Keratinocyte (primary cell): ENCODE data around the gene LRRC2. TPM values are rescaled to one million over a fixed set of nuclear protein-coding genes. Genes with fewer than 3 reads are reported as not detected.

ENCODE experiments used
- DNase-seq: peaks from one replicate; pipeline ENCODE4 v3.0.0-alpha.2; 2011; ENCODE audit warnings: low read depth, missing footprints, low spot score
- FAIRE-seq: peaks from 2 replicates; lab custom pipeline; 2011; peaks lifted over from hg19 to GRCh38; lab: Jason Lieb, UNC
- H2AFZ ChIP-seq: 2 replicates; pipeline ENCODE4 v1.6.0; 2012; ENCODE audit warnings: low read length, control low read depth, inconsistent platforms; ENCODE audit not compliant: control insufficient read depth
- H3K27ac ChIP-seq: 2 replicates; pipeline ENCODE4 v1.5.1; 2011; ENCODE audit warnings: low read length; ENCODE audit not compliant: control insufficient read depth, insufficient read depth
- H3K27me3 ChIP-seq: 3 replicates; pipeline ENCODE4 v1.6.0; 2011; ENCODE audit warnings: low read length; ENCODE audit not compliant: control insufficient read depth, insufficient read depth; ENCODE audit errors: extremely low read depth
- H3K36me3 ChIP-seq, 2 experiments: 2 replicates in 1 of 2; 3 replicates in 1 of 2; pipeline ENCODE4 v1.5.1; 2011; ENCODE audit warnings: low read length in 2 of 2, mild to moderate bottlenecking in 1 of 2; ENCODE audit not compliant: control insufficient read depth in 2 of 2, insufficient read depth in 2 of 2; ENCODE audit errors: extremely low read depth in 1 of 2
- H3K4me1 ChIP-seq: 3 replicates; pipeline ENCODE4 v1.5.1; 2011; ENCODE audit warnings: low read length; ENCODE audit not compliant: control insufficient read depth, insufficient read depth; ENCODE audit errors: extremely low read depth
- H3K4me2 ChIP-seq: 3 replicates; pipeline ENCODE4 v1.6.0; 2011; ENCODE audit warnings: low read depth, low read length; ENCODE audit not compliant: control insufficient read depth, insufficient read depth; ENCODE audit errors: extremely low read depth
- H3K4me3 ChIP-seq, 3 experiments: fragments of 200-600 bp in 1 of 3; sonication (generic) in 1 of 3; 2 replicates in 2 of 3; 3 replicates in 1 of 3; pipeline ENCODE4 v1.5.1; 2011 to 2016; ENCODE audit warnings: low read length in 3 of 3, mild to moderate bottlenecking in 3 of 3, control low read depth in 2 of 3, inconsistent platforms in 1 of 3, low read depth in 1 of 3, mixed read lengths in 1 of 3, mixed run types in 1 of 3, moderate library complexity in 1 of 3; ENCODE audit not compliant: control insufficient read depth in 2 of 3, insufficient read depth in 2 of 3; ENCODE audit errors: extremely low read depth in 1 of 3
- H3K79me2 ChIP-seq: 2 replicates; pipeline ENCODE4 v1.6.0; 2012; ENCODE audit warnings: low read length; ENCODE audit not compliant: control insufficient read depth, insufficient read depth
- H3K9ac ChIP-seq: 3 replicates; pipeline ENCODE4 v1.6.0; 2011; ENCODE audit warnings: low read length; ENCODE audit not compliant: control insufficient read depth, insufficient read depth; ENCODE audit errors: extremely low read depth
- H3K9me1 ChIP-seq: 3 replicates; pipeline ENCODE4 v1.6.0; 2011; ENCODE audit warnings: low read length; ENCODE audit not compliant: control insufficient read depth, insufficient read depth; ENCODE audit errors: extremely low read depth
- H3K9me3 ChIP-seq: 2 replicates; pipeline ENCODE4 v1.5.1; 2012; ENCODE audit warnings: low read depth, low read length; ENCODE audit not compliant: control insufficient read depth
- H4K20me1 ChIP-seq: 3 replicates; pipeline ENCODE4 v1.6.0; 2011; ENCODE audit warnings: low read length; ENCODE audit not compliant: control insufficient read depth, insufficient read depth; ENCODE audit errors: extremely low read depth
- EZH2 ChIP-seq: IDR thresholded peaks from one replicate; pipeline ENCODE4 v1.6.1; 2012; ENCODE audit warnings: inconsistent platforms, mild to moderate bottlenecking, low read length, moderate library complexity
- dilution Hi-C: fragments of 300-500 bp; cut with MboI; formaldehyde crosslinking; loops from one replicate; pipeline ENCODE4 v1.7.0; 2020; ENCODE audit warnings: low sequenced_read_pairs; ENCODE audit not compliant: extremely low pct_ligation_motif_present
- polyA plus RNA-seq, 5 experiments: library from polyadenylated mRNA; depleted of rRNA in 3 of 5; stranded (reverse) in 3 of 5; stranded (forward) in 1 of 5; unstranded in 1 of 5; fragments of >200 nt; gene quantifications; 1 replicate in 1 of 5; 2 replicates in 3 of 5; 3 replicates in 1 of 5; pipeline versions ENCODE4 v1.2.1 to v1.2.3, GENCODE V29; 2011 to 2012; ENCODE audit warnings: missing spikeins in 2 of 5, low read depth in 1 of 5, low replicate concordance in 1 of 5
- TF ChIP-seq, protein P1 (sequence below), 3 experiments: IDR thresholded peaks in 1 of 3; conservative IDR thresholded peaks in 1 of 3; optimal IDR thresholded peaks in 1 of 3; 2 replicates in 2 of 3; 3 replicates in 1 of 3; pipeline versions ENCODE3 to v1.5.1; 2011; ENCODE audit warnings: low read length in 3 of 3, mild to moderate bottlenecking in 3 of 3, moderate library complexity in 2 of 3, control low read depth in 1 of 3, inconsistent platforms in 1 of 3; ENCODE audit not compliant: insufficient read depth in 2 of 3; ENCODE audit errors: extremely low read depth in 1 of 3

LRRC2 gene
- polyA plus RNA-seq, 1 donor (not counting 4 experiments of a cell fraction or from before 2014, with no cell fraction given), result 0.51 TPM

DNA sequence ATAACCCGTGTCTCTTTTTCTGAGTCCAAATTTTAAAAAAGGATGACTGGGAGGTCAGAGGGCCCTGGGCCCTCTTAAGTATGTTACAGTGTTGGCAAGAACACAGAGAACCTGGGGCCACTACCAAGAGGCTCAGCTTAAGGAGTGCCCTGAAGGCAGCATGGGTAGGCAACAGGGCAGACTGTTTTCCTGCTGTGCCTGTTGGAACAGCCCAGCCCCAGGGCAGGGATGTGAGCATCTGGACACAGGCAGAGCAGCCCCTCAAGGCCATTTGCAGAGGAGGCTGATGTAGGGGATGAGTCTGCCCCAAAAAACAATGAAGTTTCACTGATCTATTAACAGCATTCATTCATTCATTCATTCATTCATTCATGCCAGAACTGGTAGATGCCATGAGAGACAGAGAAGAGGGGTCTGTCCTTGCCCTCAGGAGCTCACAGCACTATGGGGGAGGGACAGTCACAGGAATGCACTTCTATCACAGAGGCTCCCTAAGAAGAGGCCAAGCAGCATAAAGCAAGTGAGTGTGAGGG, 99.2 kb downstream of the LRRC2 start:
- no peak overlapping the region for H3K27ac ChIP-seq
- dilution Hi-C loops, result no loop called here
- no peaks in the 10 kb centered on the region for H4K20me1 ChIP-seq
- H3K9ac ChIP-seq, result no peak overlapping the region
- no peaks in the 10 kb centered on the region for H3K36me3 ChIP-seq
- TF ChIP-seq EZH2, result no peak
- TF ChIP-seq, protein P1, sequence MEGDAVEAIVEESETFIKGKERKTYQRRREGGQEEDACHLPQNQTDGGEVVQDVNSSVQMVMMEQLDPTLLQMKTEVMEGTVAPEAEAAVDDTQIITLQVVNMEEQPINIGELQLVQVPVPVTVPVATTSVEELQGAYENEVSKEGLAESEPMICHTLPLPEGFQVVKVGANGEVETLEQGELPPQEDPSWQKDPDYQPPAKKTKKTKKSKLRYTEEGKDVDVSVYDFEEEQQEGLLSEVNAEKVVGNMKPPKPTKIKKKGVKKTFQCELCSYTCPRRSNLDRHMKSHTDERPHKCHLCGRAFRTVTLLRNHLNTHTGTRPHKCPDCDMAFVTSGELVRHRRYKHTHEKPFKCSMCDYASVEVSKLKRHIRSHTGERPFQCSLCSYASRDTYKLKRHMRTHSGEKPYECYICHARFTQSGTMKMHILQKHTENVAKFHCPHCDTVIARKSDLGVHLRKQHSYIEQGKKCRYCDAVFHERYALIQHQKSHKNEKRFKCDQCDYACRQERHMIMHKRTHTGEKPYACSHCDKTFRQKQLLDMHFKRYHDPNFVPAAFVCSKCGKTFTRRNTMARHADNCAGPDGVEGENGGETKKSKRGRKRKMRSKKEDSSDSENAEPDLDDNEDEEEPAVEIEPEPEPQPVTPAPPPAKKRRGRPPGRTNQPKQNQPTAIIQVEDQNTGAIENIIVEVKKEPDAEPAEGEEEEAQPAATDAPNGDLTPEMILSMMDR (optimal IDR thresholded peaks at IDR 0.05 in 1 of 3, IDR thresholded peaks at IDR 0.05 in 1 of 3, conservative IDR thresholded peaks at IDR 0.05 in 1 of 3; ENCODE audit: extremely low read depth in 1 of 3, insufficient read depth in 2 of 3, low read length in 3 of 3), result no peak
- no peaks in the 10 kb centered on the region for H3K9me1 ChIP-seq
- no peaks in the 10 kb centered on the region for H3K4me1 ChIP-seq
- DNase-seq, result no peak
- peaks cover 45% of the 10 kb centered on the region for H3K27me3 ChIP-seq
- no peaks in the 10 kb centered on the region for H3K9me3 ChIP-seq
- no peak overlapping the region for H2AFZ ChIP-seq
- H3K79me2 ChIP-seq, result no peaks in the 10 kb centered on the region
- H3K4me3 ChIP-seq, result no peak overlapping the region
- no peak overlapping the region for H3K4me2 ChIP-seq
- FAIRE-seq, result no peak

- TF ChIP-seq, protein P1 (optimal IDR thresholded peaks at IDR 0.05 in 1 of 3, IDR thresholded peaks at IDR 0.05 in 1 of 3, conservative IDR thresholded peaks at IDR 0.05 in 1 of 3; ENCODE audit: extremely low read depth in 1 of 3, insufficient read depth in 2 of 3, low read length in 3 of 3), result no peak
- TF ChIP-seq EZH2, result no peak
- H3K9ac ChIP-seq, result no peak overlapping the region
- H3K27me3 ChIP-seq, result peaks cover 38% of the 10 kb centered on the region
- H4K20me1 ChIP-seq, result no peaks in the 10 kb centered on the region
- no peaks in the 10 kb centered on the region for H3K36me3 ChIP-seq
- DNase-seq (no peak), FAIRE-seq (no peak)
- no peaks in the 10 kb centered on the region for H3K9me1 ChIP-seq
- H2AFZ ChIP-seq, result no peak overlapping the region
- H3K79me2 ChIP-seq, result no peaks in the 10 kb centered on the region
- dilution Hi-C loops, result no loop called here
- H3K9me3 ChIP-seq, result no peaks in the 10 kb centered on the region
- no peak overlapping the region for H3K4me2 ChIP-seq
- no peaks in the 10 kb centered on the region for H3K4me1 ChIP-seq
- no peak overlapping the region for H3K27ac ChIP-seq
- H3K4me3 ChIP-seq, result no peak overlapping the region
Observed at GRCh38 chr3:46466273-46466672, 99.8 kb downstream of the LRRC2 start.

Other genes with a start within 250 kb of the LRRC2 start
- gene CCR2, start 212.2 kb downstream of the LRRC2 start, polyA plus RNA-seq, result 0.02 to 0.26 TPM (median 0.07 TPM) in 3 replicates
- 0.07 to 0.54 TPM (median 0.14 TPM) in 3 replicates for gene CCR5, start 195.4 kb downstream of the LRRC2 start, polyA plus RNA-seq
- gene CCRL2, start 159.0 kb downstream of the LRRC2 start, polyA plus RNA-seq, result 0.09 to 0.17 TPM in 2 of 3 replicates, not detected in the other
- 0.03 TPM in 1 of 3 replicates, not detected in the others for gene LTF, start 101.4 kb downstream of the LRRC2 start, polyA plus RNA-seq
- gene RTP3, start 68.3 kb downstream of the LRRC2 start, polyA plus RNA-seq, result not detected in 3 replicates
- not detected in 3 replicates for gene FAM240A, start 46.2 kb upstream of the LRRC2 start, polyA plus RNA-seq
- 35.0 to 76.9 TPM (median 40.9 TPM) in 3 replicates for gene ALS2CL, start 127.4 kb upstream of the LRRC2 start, polyA plus RNA-seq
- 0.04 to 0.07 TPM in 2 of 3 replicates, not detected in the other for gene TMIE, start 135.1 kb upstream of the LRRC2 start, polyA plus RNA-seq
- gene PRSS50, start 151.6 kb upstream of the LRRC2 start, polyA plus RNA-seq, result not detected in 3 replicates